Activated naive CD8-positive, alpha-beta T cell treated with anti-CD3 and anti-CD28 coated beads, Interleukin-2, amount 10 ng/mL, durations not matched to agents 7 days and 5 days (primary cell): ENCODE measurements around the gene DLG2. TPM values are rescaled to one million over a fixed set of nuclear protein-coding genes. Genes with fewer than 3 reads are reported as not detected.
"Not testable (repeated sequence)": the region's sequence is repeated elsewhere in the genome, so short reads cannot be mapped to it uniquely, and the experiment has no call there.

Experiments used
- ATAC-seq: fragments of 150-1000 bp; cut with Tn5 transposase; one replicate; pipeline ENCODE4 v1.10.0; 2021; ENCODE audit warnings: low read depth, moderate library complexity
- POLR2A ChIA-PET: fragments of 350-600 bp; sonication (Branson Sonifier 250); formaldehyde crosslinking; loops from one replicate; lab custom pipeline; 2021; ENCODE audit warnings: antibody characterized with exemption; lab: Charles Lee
- DNase-seq: peaks from one replicate; pipeline ENCODE4 v3.0.0; 2021
- H3K27ac Mint-ChIP-seq: one replicate; pipeline ENCODE4 v1.8.0; 2022; ENCODE audit warnings: mild to moderate bottlenecking, mixed read lengths
- H3K27me3 Mint-ChIP-seq: one replicate; pipeline ENCODE4 v1.8.0; 2022; ENCODE audit warnings: mild to moderate bottlenecking, moderate library complexity, mixed read lengths
- H3K36me3 Mint-ChIP-seq: one replicate; pipeline ENCODE4 v1.8.0; 2021; ENCODE audit warnings: mild to moderate bottlenecking, mixed read lengths
- H3K4me1 Mint-ChIP-seq: one replicate; pipeline ENCODE4 v1.8.0; 2021; ENCODE audit warnings: mixed read lengths
- H3K4me3 Mint-ChIP-seq: one replicate; pipeline ENCODE4 v1.8.0; 2022; ENCODE audit warnings: mild to moderate bottlenecking, moderate library complexity, mixed read lengths
- H3K9me3 Mint-ChIP-seq: one replicate; pipeline ENCODE4 v1.8.0; 2021; ENCODE audit warnings: mixed read lengths
- total RNA-seq, 2 experiments: library from RNA; stranded (reverse); gene quantifications; one replicate each; pipeline ENCODE4 v1.2.3, GENCODE V29; 2021

DLG2 gene
- total RNA-seq, 2 experiments from 2014 or later = 2.6 to 3.4 TPM

GRCh38 chr11:85247797-85248196 is 379.3 kb downstream of the DLG2 start:
- no peaks in the 10 kb centered on the region for H3K9me3 Mint-ChIP-seq
- H3K27ac Mint-ChIP-seq = no peak overlapping the region
- H3K36me3 Mint-ChIP-seq = no peaks in the 10 kb centered on the region
- no peak overlapping the region for H3K4me3 Mint-ChIP-seq
- ATAC-seq (no peak), DNase-seq (no peak)
- POLR2A ChIA-PET = no interaction called here
- no peaks in the 10 kb centered on the region for H3K4me1 Mint-ChIP-seq
- H3K27me3 Mint-ChIP-seq = no peaks in the 10 kb centered on the region

- Mint-ChIP-seq H3K36me3 (no peaks in the 10 kb centered on the region), H3K4me3 (no peak overlapping the region), H3K9me3 (peaks cover 3% of the 10 kb centered on the region), H3K4me1 (no peaks in the 10 kb centered on the region), H3K27ac (no peak overlapping the region), H3K27me3 (no peaks in the 10 kb centered on the region)
- ATAC-seq = no peak
- POLR2A ChIA-PET = no interaction called here
- no peak for DNase-seq
Measured at GRCh38 chr11:85238906-85239305, 388.2 kb downstream of the DLG2 start.

GRCh38 chr11:85238038-85238437 is 389.1 kb downstream of the DLG2 start:
- H3K27ac Mint-ChIP-seq, DNase-seq, H3K4me3 Mint-ChIP-seq, POLR2A ChIA-PET, H3K36me3 Mint-ChIP-seq, H3K9me3 Mint-ChIP-seq, H3K27me3 Mint-ChIP-seq, H3K4me1 Mint-ChIP-seq, ATAC-seq: not testable (repeated sequence)

DNA sequence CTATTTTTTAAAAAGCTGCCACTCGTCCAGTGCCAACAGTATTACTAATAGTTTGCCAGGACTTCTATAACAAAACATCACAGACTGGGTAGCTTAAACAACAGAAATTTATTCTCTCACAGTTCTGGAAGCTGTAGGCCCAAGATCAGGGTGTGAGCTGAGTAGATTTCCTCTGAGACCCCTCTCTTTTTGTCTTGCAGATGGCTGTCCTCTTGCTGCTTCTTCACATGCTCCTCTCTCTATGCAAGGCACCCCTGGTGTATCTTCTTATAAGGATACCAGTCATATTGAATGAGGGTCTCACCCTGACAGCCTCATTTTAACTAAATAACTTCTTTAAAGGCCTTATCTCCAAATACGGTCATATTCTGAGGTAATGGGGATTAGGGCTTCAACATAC is 390.9 kb downstream of the DLG2 start:
- POLR2A ChIA-PET = no interaction called here
- ATAC-seq (no peak), DNase-seq (no peak)
- Mint-ChIP-seq H3K36me3 (no peaks in the 10 kb centered on the region), H3K27me3 (no peaks in the 10 kb centered on the region), H3K4me3 (no peak overlapping the region), H3K27ac (no peak overlapping the region), H3K9me3 (peaks cover 3% of the 10 kb centered on the region), H3K4me1 (no peaks in the 10 kb centered on the region)

- no peak overlapping the region for H3K4me3 Mint-ChIP-seq
- H3K27me3 Mint-ChIP-seq = no peaks in the 10 kb centered on the region
- POLR2A ChIA-PET = no interaction called here
- H3K36me3 Mint-ChIP-seq = no peaks in the 10 kb centered on the region
- H3K4me1 Mint-ChIP-seq = no peaks in the 10 kb centered on the region
- ATAC-seq (no peak), DNase-seq (no peak)
- H3K9me3 Mint-ChIP-seq = peaks cover 3% of the 10 kb centered on the region
- H3K27ac Mint-ChIP-seq = no peak overlapping the region
Measured at GRCh38 chr11:85232559-85232958, 394.6 kb downstream of the DLG2 start.

- POLR2A ChIA-PET = no interaction called here
- H3K27me3 Mint-ChIP-seq = no peaks in the 10 kb centered on the region
- H3K27ac Mint-ChIP-seq = no peak overlapping the region
- DNase-seq = no peak
- ATAC-seq = no peak
- H3K36me3 Mint-ChIP-seq = no peaks in the 10 kb centered on the region
- no peak overlapping the region for H3K4me3 Mint-ChIP-seq
- no peaks in the 10 kb centered on the region for H3K4me1 Mint-ChIP-seq
- no peaks in the 10 kb centered on the region for H3K9me3 Mint-ChIP-seq
Measured at GRCh38 chr11:85231588-85231987, 395.6 kb downstream of the DLG2 start.

DNA sequence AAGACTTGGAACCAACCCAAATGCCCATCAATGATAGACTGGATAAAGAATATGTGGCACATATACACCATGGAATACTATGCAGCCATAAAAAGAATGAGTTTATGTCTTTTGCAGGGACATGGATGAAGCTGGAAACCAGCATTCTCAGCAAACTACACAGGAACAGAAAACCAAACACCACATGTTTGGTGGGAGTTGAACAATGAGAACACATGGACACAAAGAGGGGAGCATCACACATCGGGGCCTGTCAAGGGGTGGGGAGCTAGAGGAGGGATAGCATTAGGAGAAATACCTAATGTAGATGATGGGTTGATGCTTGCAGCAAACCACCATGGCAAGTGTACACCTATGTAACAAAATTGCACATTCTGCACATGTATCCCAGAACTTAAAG is 397.4 kb downstream of the DLG2 start:
- DNase-seq, H3K36me3 Mint-ChIP-seq, POLR2A ChIA-PET, H3K4me3 Mint-ChIP-seq, H3K27me3 Mint-ChIP-seq, ATAC-seq, H3K4me1 Mint-ChIP-seq, H3K27ac Mint-ChIP-seq, H3K9me3 Mint-ChIP-seq: not testable (repeated sequence)

DNA sequence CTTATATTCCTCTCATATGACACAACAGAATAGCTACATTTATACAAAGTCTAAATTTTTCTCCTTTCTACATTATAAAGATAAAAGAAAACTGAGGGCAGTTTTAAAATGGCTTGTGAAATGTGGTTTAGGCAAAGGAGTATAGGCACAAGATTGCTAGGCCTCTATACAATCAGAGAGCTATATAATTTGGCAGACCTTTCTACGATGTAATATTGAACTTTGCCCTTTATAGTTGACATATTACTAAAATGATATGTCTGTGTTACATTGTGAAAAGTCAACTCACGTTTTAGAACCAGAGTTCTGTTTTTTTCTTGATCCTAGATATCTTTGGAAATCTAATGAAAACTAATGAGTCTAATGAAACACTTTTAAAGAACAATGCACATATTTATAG is 430.2 kb downstream of the DLG2 start:
- no peak for ATAC-seq
- Mint-ChIP-seq H3K4me3 (no peak overlapping the region), H3K36me3 (no peaks in the 10 kb centered on the region), H3K9me3 (peaks cover 6% of the 10 kb centered on the region), H3K4me1 (no peaks in the 10 kb centered on the region), H3K27me3 (no peaks in the 10 kb centered on the region), H3K27ac (no peak overlapping the region)
- POLR2A ChIA-PET = no interaction called here
- DNase-seq = no peak

DNA sequence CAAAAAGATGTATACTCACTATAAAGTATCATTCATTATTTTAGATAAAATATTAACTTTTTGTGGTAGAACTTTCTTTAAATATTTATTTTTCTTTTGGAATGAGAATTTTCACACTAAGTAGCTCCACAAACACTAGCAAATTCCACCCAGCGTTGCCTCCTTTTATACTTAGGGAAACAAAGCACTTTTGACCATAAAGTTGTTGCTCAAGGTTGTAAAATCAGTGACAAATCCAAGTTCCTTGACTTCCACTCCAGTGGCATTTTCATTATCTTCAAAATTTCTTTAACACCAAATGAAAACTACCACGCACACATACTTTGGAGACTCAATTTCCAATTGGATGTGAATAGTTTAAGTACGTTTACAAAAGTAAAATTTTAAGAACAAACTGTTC is 431.2 kb downstream of the DLG2 start:
- Mint-ChIP-seq H3K4me1 (no peaks in the 10 kb centered on the region), H3K36me3 (no peaks in the 10 kb centered on the region), H3K27me3 (no peaks in the 10 kb centered on the region), H3K27ac (no peak overlapping the region), H3K4me3 (no peak overlapping the region), H3K9me3 (peaks cover 8% of the 10 kb centered on the region)
- ATAC-seq = no peak
- POLR2A ChIA-PET = no interaction called here
- DNase-seq = no peak

- ATAC-seq = no peak
Measured at GRCh38 chr11:85187992-85188391, 439.2 kb downstream of the DLG2 start.

DNA sequence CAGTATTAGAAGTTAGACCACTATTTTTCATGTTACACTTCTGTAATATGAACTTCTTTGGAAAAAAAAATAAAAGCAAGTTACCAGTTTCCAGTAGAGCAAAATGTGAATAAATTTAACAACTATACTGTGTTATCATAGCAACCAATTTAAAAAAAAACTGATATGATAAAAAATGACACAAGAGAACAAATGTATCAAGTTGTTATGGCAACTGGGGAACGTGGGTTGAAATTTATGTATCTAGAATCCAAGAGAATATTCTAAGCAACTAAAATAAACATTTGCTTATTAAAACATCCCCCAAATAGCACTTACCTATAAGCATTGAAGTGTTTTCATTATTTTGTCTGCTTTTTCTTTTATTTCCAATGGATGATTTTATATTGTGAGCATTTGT is 442.4 kb downstream of the DLG2 start:
- DNase-seq = no peak
- Mint-ChIP-seq H3K4me3 (no peak overlapping the region), H3K36me3 (no peaks in the 10 kb centered on the region), H3K27me3 (no peaks in the 10 kb centered on the region), H3K4me1 (no peaks in the 10 kb centered on the region), H3K27ac (no peak overlapping the region), H3K9me3 (peaks cover 6% of the 10 kb centered on the region)
- POLR2A ChIA-PET = no interaction called here
- ATAC-seq = no peak

More at GRCh38 chr11:85187992-85188391, 439.2 kb downstream of the DLG2 start:
- Mint-ChIP-seq H3K36me3 (no peaks in the 10 kb centered on the region), H3K27ac (no peak overlapping the region), H3K27me3 (no peaks in the 10 kb centered on the region), H3K4me1 (no peaks in the 10 kb centered on the region), H3K4me3 (no peak overlapping the region), H3K9me3 (peaks cover 10% of the 10 kb centered on the region)
- POLR2A ChIA-PET = no interaction called here
- no peak for DNase-seq

- POLR2A ChIA-PET = no interaction called here
- H3K36me3 Mint-ChIP-seq = no peaks in the 10 kb centered on the region
- H3K4me3 Mint-ChIP-seq = no peak overlapping the region
- H3K9me3 Mint-ChIP-seq = peaks cover 2% of the 10 kb centered on the region
- ATAC-seq = no peak
- no peak overlapping the region for H3K27ac Mint-ChIP-seq
- H3K4me1 Mint-ChIP-seq = no peaks in the 10 kb centered on the region
- no peak for DNase-seq
- no peaks in the 10 kb centered on the region for H3K27me3 Mint-ChIP-seq
Measured at GRCh38 chr11:85182441-85183387, 444.4 kb downstream of the DLG2 start.

DNA sequence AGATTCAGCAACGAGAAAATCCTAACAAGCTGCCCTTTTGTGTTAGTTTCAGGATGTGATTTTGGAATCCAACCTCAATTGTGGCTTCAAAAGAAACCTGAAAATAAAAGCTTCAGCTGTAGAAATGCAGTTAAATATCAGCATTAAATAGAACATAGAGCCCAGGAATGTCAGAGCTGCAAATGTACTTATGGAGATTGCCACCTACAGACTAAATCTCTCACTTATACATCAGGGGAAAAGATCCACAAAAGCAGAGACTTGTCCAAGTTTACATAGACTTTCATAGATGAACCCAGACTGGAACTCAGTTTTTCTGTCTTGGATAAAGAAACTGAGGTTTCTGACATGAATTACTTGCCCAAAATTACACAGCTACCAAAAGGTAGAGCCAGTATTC is 446.6 kb downstream of the DLG2 start:
- Mint-ChIP-seq H3K9me3 (peaks cover 3% of the 10 kb centered on the region), H3K4me3 (no peak overlapping the region), H3K36me3 (no peaks in the 10 kb centered on the region), H3K27me3 (no peaks in the 10 kb centered on the region), H3K4me1 (no peaks in the 10 kb centered on the region), H3K27ac (no peak overlapping the region)
- no peak for ATAC-seq
- POLR2A ChIA-PET = no interaction called here
- no peak for DNase-seq

- Mint-ChIP-seq H3K36me3 (no peaks in the 10 kb centered on the region), H3K9me3 (peaks cover 12% of the 10 kb centered on the region), H3K27ac (no peak overlapping the region), H3K4me1 (no peaks in the 10 kb centered on the region), H3K27me3 (no peaks in the 10 kb centered on the region), H3K4me3 (no peak overlapping the region)
- POLR2A ChIA-PET = no interaction called here
- DNase-seq = no peak
- no peak for ATAC-seq
Measured at GRCh38 chr11:85171648-85172257, 455.4 kb downstream of the DLG2 start.
